Psoas muscle (tissue), 8 donors: ENCODE results near the gene COX7A2L. TPM values are rescaled to one million over a fixed set of nuclear protein-coding genes. Genes with fewer than 3 reads are reported as not detected.
A peak's percentile ranks its signal among the peaks of the same experiment; 100 is the strongest.

Source experiments
- ATAC-seq, 4 donors: fragments of 200-7000 bp; cut with Tn5 transposase; one replicate each; pipeline ENCODE4 v1.9.1; 2020; ENCODE audit warnings: moderate library complexity in 3 of 4, mild to moderate bottlenecking in 2 of 4
- DNase-seq, 2 donors: peaks; one replicate each; pipeline ENCODE4 v3.0.0-alpha.2; 2020
- H3K27ac ChIP-seq: fragments of 200-600 bp; one replicate; pipeline ENCODE4 v1.8.0; 2022
- H3K27me3 ChIP-seq, 3 donors: fragments of 200-600 bp in 1 of 3; one replicate each; pipeline versions ENCODE4 v1.6.1 to v1.8.0; 2013 to 2022; ENCODE audit warnings: low read length in 2 of 3, mild to moderate bottlenecking in 2 of 3, moderate library complexity in 1 of 3; ENCODE audit not compliant: insufficient read depth in 3 of 3
- H3K36me3 ChIP-seq, 2 donors: fragments of 200-600 bp in 1 of 2; one replicate each; pipeline versions ENCODE4 v1.6.1 to v1.8.0; 2013 to 2022; ENCODE audit warnings: low read depth in 1 of 2, mild to moderate bottlenecking in 1 of 2, moderate library complexity in 1 of 2; ENCODE audit not compliant: insufficient read depth in 1 of 2
- H3K4me1 ChIP-seq: fragments of 200-600 bp; one replicate; pipeline ENCODE4 v1.8.0; 2022
- H3K4me3 ChIP-seq: fragments of 200-600 bp; one replicate; pipeline ENCODE4 v1.8.0; 2022; ENCODE audit warnings: mild to moderate bottlenecking
- H3K9me3 ChIP-seq: fragments of 200-600 bp; one replicate; pipeline ENCODE4 v1.8.0; 2022
- WGBS, 3 donors: extraction: QIAGEN DNeasy Blood & Tissue Kit; methylation state at CpG; one replicate each; pipeline versions ENCODE4 v1.1.6 to v1.1.7; 2013; 5-methylcytosine and 5-hydroxymethylcytosine counted together
- intact Hi-C, 2 donors: fragments of 100-400 bp; cut with DNase I; formaldehyde crosslinking; loops; one replicate each; pipeline versions ENCODE4 v1.11.0 to v1.14.2; 2022
- polyA plus RNA-seq, 3 donors: library from polyadenylated mRNA; stranded (reverse); fragments of 200-250 nt; gene quantifications; one replicate each; pipeline ENCODE4 v1.2.3, GENCODE V29; 2013
- total RNA-seq, 4 donors: library from RNA; stranded (reverse); fragmentation: NEBNext Ultra II Directional in 2 of 4; extraction: Animal tissue kit (Norgen Biotek cat#: 25700) in 2 of 4; gene quantifications; one replicate each; pipeline versions ENCODE4 v1.2.1 to v1.2.4, GENCODE V29; 2021 to 2023
- TF ChIP-seq, protein P1 (sequence below): fragments of 200-600 bp; IDR thresholded peaks from one replicate; pipeline ENCODE4 v1.8.0; 2022; ENCODE audit warnings: antibody characterized with exemption
- donor health status: healthy with polysubstance abuse.
- donor health status: DM: no; HTN: no; CAD: no; lungs with moderate emphysema.
- donor health status: Bipolar disorder and iron deficiency.
- donor health status: healthy.
- donor health status: DM: yes; HTN: yes; CAD: no.
- donor health status: DM: no; HTN: no; CAD: no.
- donor health status: DM: no; HTN: no; CAD: no.
- donor health status: DM: yes; HTN: yes; CAD: no.

Gene COX7A2L
- total and polyA plus RNA-seq, 7 donors = 58.1 to 176 (median 75.4) TPM

DNA sequence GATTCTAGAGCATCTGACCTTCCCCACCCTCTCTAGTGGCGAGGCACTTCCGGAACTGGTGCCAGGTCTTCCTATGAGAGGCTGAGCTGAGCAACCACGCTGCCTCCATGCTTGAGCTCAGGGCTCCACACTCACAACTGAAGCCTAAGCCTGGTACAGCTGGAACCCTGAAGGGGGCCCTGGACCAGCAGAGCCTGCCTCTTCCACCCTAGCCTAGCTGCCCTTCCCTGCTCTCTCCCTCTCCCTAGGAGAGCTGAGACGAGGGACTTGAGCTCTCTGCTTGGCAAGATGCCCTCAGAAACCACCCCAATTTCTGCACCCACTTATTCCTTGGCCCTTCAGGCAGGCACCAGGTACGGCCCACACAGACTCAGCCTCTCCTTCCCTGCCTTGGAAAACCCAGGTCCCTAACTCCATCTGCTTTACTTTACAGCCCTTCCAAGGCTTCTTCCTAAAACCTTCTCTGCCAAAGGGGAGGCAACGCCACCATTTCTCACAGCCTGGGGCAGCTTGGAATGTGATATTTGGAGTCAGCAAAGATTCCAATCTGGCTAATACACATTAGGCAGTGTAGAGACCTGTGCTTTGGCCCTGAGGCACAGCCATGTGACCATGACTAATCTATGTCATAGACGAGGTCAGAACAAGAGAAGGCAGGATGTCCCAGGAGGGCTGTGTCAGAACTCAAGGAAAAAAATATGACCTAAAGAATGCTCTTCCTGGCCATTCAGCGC, 18.8 kb downstream of the COX7A2L start:
- 51 to 60% (median 52%) methylated on average over 8 of the region's 8 CpGs for WGBS, 3 donors
- TF ChIP-seq, protein P1, sequence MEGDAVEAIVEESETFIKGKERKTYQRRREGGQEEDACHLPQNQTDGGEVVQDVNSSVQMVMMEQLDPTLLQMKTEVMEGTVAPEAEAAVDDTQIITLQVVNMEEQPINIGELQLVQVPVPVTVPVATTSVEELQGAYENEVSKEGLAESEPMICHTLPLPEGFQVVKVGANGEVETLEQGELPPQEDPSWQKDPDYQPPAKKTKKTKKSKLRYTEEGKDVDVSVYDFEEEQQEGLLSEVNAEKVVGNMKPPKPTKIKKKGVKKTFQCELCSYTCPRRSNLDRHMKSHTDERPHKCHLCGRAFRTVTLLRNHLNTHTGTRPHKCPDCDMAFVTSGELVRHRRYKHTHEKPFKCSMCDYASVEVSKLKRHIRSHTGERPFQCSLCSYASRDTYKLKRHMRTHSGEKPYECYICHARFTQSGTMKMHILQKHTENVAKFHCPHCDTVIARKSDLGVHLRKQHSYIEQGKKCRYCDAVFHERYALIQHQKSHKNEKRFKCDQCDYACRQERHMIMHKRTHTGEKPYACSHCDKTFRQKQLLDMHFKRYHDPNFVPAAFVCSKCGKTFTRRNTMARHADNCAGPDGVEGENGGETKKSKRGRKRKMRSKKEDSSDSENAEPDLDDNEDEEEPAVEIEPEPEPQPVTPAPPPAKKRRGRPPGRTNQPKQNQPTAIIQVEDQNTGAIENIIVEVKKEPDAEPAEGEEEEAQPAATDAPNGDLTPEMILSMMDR = no peak
- Histone ChIP-seq H3K27me3 (no peaks in the 10 kb centered on the region), H3K4me3 (peak overlapping the region; percentile 2), H3K4me1 (peaks cover 14% of the 10 kb centered on the region), H3K36me3 (peaks cover 7 to 27% of the 10 kb centered on the region in 2 donors), H3K9me3 (no peaks in the 10 kb centered on the region), H3K27ac (peak overlapping the region; percentile 73)
- DNase-seq = peak; percentile 61 to 76
- intact Hi-C loops = loop anchor here in 1 of 2 donors (5.0 kb wide), 1 partner anchor 490 kb away; no protein-coding TSS in a partner anchor
- ATAC-seq = peak; percentile 95 to 98 (median 98)

DNA sequence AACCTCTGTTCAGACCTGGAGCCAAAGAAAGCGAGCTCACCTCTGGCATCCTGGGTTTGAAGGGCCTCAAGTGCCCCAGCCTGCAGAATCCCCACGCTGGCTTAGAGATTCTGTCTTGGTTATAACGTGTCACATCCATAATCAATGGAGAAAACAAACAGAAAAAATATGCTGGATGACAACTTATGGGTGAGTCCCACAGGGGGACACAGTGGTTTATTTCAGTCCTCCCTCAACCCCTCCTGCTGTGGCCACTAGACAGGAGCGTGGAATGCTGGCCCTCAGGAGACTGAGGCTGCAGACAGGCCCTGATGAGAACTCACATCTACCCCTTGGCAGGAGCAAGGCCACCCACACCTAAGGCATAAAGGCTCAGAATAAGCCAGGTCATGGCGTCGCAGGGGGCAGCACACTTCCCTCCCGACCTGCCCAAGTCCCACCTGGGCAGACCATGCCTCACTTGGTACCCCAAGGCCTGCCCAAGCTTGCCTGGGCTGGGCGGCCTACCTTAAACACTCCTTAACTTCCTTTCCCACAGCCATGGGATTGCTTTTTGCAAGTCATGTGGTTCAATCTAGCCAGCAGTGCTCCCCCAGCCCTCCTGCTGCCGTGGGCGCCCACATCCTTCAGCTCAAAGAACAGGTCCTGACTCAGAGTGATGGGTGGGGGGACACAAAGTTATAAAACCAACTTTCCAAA, 19.9 kb downstream of the COX7A2L start:
- Histone ChIP-seq H3K4me3 (no peak overlapping the region), H3K9me3 (no peaks in the 10 kb centered on the region), H3K27ac (no peak overlapping the region), H3K27me3 (no peaks in the 10 kb centered on the region), H3K4me1 (peaks cover 14% of the 10 kb centered on the region), H3K36me3 (peaks cover 7 to 23% of the 10 kb centered on the region in 2 donors)
- intact Hi-C loops = loop anchor here in 1 of 2 donors (5.0 kb wide), 1 partner anchor 489 kb away; no protein-coding TSS in a partner anchor
- 91 to 95% (median 92%) methylated on average over 10 of the region's 10 CpGs for WGBS, 3 donors
- DNase-seq (peak in 1 of 2 donors; percentile 48), ATAC-seq (no peak)
- TF ChIP-seq, protein P1 = no peak

DNA sequence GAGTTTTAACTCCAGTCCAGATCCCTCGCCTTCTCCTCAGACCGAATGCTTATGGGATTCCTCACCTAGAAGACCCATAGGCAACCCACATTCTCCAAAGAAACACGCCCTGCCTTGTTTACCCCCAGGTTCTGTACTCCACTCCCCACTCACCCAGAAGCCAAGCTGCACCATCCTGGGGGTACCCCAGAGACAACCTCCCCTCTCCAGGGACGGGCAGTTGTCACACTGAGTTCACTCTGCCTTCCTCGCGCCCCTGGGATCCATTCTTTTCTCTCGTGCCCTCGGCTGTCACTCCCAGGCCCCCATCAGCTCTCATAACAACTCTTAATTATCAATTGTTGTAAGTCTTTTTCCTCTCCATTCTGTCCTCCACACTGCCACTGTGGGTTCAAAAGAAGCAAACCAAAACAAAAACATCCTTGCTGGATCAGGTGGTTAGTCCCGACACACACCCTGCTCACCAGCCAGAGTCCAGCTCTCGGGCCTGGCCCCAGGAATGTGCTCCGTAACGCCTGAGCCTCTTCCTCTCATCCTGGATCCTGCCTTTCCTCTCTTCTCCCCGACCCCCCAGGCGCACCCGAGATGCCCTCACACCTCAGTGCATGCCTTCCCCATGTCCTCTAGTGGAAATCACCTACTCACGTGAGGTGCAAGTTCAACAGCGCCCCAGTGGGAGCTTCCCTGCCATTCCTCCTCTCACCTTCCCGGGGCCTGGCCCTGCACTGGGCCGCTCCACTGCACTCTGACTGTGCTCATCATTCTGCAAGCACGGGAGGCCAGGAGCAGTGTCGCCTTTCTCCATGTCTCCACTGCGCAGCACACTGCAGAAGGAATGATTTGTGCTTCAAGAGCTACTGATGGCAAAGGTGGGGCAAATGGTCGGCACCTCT, 20.7 kb downstream of the COX7A2L start:
- intact Hi-C loops = loop anchor here in 1 of 2 donors (5.0 kb wide), 1 partner anchor 488 kb away; no protein-coding TSS in a partner anchor
- ATAC-seq = no peak
- Histone ChIP-seq H3K4me1 (peaks cover 14% of the 10 kb centered on the region), H3K27me3 (no peaks in the 10 kb centered on the region), H3K4me3 (no peak overlapping the region), H3K9me3 (no peaks in the 10 kb centered on the region), H3K36me3 (peaks cover 7 to 15% of the 10 kb centered on the region in 2 donors), H3K27ac (no peak overlapping the region)
- DNase-seq = no peak
- WGBS, 3 donors = 82 to 87% (median 87%) methylated on average over 23 of the region's 23 CpGs
- TF ChIP-seq, protein P1 = no peak

DNA sequence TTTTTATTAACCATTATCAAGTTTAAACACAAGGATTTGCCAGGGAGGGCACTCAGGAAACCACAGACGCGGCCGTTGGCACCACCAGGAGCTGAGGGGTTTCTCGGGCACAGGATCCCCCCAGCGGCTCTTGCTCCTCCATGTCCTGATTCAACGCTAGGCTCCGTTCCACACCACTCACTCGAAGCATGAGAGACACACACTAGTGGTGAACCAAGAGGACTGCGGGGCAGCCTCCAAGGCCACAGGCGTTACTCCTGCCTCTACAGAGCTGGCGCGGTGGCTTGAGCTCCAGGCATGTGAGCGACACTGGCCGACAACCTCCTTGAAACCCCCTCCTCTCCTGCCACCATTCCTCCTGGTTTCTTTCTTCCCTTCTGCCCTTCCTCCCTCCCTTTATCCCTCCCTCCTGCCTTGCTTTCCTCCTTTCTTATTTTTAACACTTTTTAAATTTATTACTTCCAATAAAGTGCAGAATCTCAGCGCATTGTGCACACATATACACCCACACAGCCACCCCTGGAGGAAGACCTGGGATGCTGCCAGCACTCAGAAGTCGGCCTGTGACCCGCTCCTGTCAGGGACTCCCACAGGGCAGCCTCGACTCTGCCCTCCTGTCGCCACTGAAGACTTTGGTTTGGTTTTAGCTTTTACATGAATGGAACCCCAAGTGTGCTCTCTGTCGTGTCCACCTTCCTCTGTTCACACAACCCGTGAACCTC, 21.7 kb downstream of the COX7A2L start:
- intact Hi-C loops = loop anchor here in 1 of 2 donors (10.0 kb wide), 1 partner anchor 465 kb away; no protein-coding TSS in a partner anchor
- H3K4me3 ChIP-seq = no peak overlapping the region
- no peak for DNase-seq
- H3K9me3 ChIP-seq = no peaks in the 10 kb centered on the region
- WGBS, 3 donors = 86 to 89% (median 89%) methylated on average over 21 of the region's 21 CpGs
- ATAC-seq = no peak
- no peak overlapping the region for H3K27ac ChIP-seq
- peaks cover 7 to 8% of the 10 kb centered on the region in 2 donors for H3K36me3 ChIP-seq
- peaks cover 14% of the 10 kb centered on the region for H3K4me1 ChIP-seq
- H3K27me3 ChIP-seq = no peaks in the 10 kb centered on the region
- TF ChIP-seq, protein P1 = no peak
